ENCODE results near the gene ANKRD62. TPM values are rescaled to one million over a fixed set of nuclear protein-coding genes. Genes with fewer than 3 reads are reported as not detected.

The ANKRD62 gene
- total RNA-seq, 6 experiments from 2014 or later, result not detected

DNA sequence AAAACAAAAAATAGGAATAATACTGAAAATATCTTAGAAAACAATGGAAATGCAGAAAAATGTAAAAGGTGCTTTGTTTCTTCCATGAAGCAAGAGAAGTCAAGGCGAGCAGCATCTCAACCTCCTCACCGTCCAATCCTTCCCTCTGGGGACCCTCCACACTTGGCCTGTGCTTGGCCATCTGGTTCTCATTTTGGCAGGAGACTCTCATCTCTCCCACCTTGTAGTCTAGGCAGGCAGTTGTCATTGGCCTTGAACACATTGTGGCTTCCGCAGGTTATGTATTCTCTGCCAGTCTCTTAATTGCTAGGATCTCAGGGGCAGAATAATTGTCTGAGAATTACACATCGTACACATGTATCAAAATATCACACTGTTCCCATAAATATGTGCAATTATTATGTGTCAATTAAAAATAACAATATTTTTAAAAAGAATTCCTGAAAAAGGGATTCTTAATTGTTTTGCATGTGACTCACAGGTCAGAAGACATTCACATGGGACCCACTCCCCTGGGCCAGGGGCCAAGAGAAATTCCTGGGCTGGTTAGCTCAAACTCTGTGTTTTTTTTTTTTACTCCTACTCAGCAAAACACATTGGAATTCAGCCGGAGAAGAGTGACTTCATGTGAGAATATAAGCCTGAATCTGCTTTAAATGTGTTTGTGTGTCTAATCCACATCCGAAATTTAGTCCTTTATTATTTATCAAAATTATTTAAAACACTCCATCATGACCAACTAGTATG lies 14.0 kb upstream of the ANKRD62 start:
- Mint-ChIP-seq H3K4me1 (ENCODE audit: low read depth) (0 out of 2 replicates have a peak, but pooled peaks cover 4% of the 10 kb centered on the region), H3K27me3 (ENCODE audit: insufficient read depth) (peaks cover 2% of the 10 kb centered on the region), H3K4me3 (no peak overlapping the region), H3K36me3 (ENCODE audit: low read depth) (no peaks in the 10 kb centered on the region), H3K27ac (no peak overlapping the region), H3K9me3 (no peaks in the 10 kb centered on the region)
- TF ChIP-seq, protein P1, sequence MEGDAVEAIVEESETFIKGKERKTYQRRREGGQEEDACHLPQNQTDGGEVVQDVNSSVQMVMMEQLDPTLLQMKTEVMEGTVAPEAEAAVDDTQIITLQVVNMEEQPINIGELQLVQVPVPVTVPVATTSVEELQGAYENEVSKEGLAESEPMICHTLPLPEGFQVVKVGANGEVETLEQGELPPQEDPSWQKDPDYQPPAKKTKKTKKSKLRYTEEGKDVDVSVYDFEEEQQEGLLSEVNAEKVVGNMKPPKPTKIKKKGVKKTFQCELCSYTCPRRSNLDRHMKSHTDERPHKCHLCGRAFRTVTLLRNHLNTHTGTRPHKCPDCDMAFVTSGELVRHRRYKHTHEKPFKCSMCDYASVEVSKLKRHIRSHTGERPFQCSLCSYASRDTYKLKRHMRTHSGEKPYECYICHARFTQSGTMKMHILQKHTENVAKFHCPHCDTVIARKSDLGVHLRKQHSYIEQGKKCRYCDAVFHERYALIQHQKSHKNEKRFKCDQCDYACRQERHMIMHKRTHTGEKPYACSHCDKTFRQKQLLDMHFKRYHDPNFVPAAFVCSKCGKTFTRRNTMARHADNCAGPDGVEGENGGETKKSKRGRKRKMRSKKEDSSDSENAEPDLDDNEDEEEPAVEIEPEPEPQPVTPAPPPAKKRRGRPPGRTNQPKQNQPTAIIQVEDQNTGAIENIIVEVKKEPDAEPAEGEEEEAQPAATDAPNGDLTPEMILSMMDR (IDR thresholded peaks at IDR 0.05), result no peak
- DNase-seq, result no peak

DNA sequence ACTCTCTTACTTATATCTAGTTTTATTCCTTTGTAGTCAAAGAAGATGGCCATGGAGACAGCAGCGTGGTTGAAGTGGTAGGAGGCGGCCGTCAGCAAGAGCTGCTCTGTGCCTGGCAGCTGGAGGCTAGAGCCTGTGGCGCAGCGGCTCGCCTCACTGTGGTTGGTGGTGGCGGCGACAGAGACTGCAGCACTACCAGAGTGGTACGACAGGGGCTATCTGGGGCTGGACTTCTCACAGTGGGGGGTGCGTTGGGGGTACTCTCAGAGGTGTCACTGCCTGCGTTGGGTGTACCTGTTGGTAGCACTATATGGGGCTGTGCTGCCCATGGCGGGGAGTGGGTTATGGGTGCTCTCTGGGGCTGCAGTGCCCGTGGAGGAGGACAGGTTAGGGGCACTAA lies 8.5 kb upstream of the ANKRD62 start:
- no peak for DNase-seq
- Mint-ChIP-seq H3K4me1 (ENCODE audit: low read depth) (no peaks in the 10 kb centered on the region), H3K27me3 (ENCODE audit: insufficient read depth) (peaks cover 5% of the 10 kb centered on the region), H3K36me3 (ENCODE audit: low read depth) (no peaks in the 10 kb centered on the region), H3K9me3 (no peaks in the 10 kb centered on the region), H3K4me3 (no peak overlapping the region), H3K27ac (no peak overlapping the region)
- TF ChIP-seq, protein P1 (IDR thresholded peaks at IDR 0.05), result no peak

DNA sequence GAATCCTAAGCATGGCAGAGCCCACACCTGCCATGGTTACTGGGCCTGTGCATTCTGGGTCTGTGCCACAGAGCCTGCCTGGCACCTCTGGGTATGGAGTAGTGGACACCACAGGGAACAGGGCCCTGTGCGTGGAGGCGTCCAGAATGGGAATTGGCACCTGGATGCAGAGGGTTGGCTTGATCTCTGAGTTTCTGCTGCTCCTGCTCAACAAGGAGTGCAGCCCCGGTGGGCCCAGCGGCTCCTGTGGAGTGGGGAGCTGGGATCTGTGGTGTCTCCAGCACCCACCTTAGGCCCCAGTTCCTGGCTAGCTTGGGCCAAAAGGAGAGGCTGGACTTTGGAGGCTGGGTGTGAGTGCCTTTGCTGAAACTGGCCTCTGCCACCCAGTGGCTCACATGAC lies 7.9 kb upstream of the ANKRD62 start:
- Mint-ChIP-seq H3K27ac (no peak overlapping the region), H3K36me3 (ENCODE audit: low read depth) (no peaks in the 10 kb centered on the region), H3K4me1 (ENCODE audit: low read depth) (no peaks in the 10 kb centered on the region), H3K4me3 (no peak overlapping the region), H3K27me3 (ENCODE audit: insufficient read depth) (peaks cover 10% of the 10 kb centered on the region), H3K9me3 (no peaks in the 10 kb centered on the region)
- no peak for DNase-seq
- TF ChIP-seq, protein P1 (IDR thresholded peaks at IDR 0.05), result no peak

DNA sequence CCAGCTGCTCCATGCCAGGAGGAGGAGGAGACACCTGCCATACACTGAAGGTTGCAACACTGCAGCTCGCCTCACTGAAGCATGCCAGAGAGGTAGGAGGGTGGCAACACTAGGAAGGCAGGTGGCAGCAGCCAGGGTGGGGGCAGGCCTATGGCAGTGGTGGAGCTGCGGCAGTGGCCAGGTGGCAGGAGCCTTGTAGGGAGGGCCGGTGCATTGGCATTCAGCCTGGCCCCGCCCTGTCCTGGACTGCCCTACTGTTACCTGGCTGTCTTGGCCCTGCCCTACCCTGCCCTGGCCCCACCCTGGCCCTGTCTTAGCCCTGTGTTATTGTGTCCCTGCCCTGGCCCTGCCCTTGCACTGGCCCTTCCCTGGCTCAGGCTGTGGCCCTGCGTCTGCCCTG lies 7.4 kb upstream of the ANKRD62 start:
- no peaks in the 10 kb centered on the region for H3K9me3 Mint-ChIP-seq
- H3K27ac Mint-ChIP-seq, result no peak overlapping the region
- H3K27me3 Mint-ChIP-seq (ENCODE audit: insufficient read depth), result peaks cover 11% of the 10 kb centered on the region
- no peaks in the 10 kb centered on the region for H3K4me1 Mint-ChIP-seq (ENCODE audit: low read depth)
- DNase-seq, result no peak
- H3K36me3 Mint-ChIP-seq (ENCODE audit: low read depth), result no peaks in the 10 kb centered on the region
- TF ChIP-seq, protein P1 (IDR thresholded peaks at IDR 0.05), result no peak
- no peak overlapping the region for H3K4me3 Mint-ChIP-seq

DNA sequence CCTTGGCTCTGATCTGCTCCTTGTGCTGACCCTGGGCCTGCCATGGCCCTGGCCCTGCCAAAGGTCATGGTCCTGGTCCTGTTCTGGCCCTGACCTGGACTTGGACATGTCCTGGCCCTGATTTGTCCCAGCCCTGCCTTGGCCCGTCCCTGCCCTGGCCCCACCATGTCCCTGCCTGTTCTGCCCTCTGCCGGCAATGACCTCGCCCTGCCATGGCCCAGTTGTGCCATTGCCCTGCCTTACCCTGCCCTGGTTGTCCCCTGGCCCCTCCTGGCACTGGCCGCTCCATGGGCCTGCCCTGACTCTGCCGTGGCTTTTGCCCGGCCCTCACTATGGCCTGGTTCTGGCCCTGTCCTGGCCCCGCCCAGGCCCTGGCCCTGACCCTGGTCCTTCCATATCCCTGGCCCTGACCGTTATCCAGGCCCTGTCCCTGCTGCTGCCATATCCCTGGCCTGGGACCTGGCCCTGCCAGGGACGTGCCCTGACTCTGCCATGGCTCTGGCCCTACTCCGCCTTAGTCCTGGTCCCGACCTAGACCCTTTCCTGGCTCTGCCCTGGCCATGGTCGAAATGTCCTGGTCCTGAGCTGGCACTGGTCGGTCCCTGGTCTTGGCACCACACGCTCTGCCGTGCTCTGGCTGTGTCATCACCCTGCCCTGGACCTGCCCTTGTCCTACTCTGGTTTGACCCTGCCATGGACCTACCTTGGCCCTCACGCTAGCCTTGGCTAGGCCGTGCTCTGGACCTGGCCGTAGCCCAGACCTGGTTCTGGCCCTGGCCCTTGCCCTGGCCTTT lies 6.8 kb upstream of the ANKRD62 start:
- Mint-ChIP-seq H3K36me3 (ENCODE audit: low read depth) (no peaks in the 10 kb centered on the region), H3K27me3 (ENCODE audit: insufficient read depth) (peaks cover 13% of the 10 kb centered on the region), H3K27ac (no peak overlapping the region), H3K4me1 (ENCODE audit: low read depth) (no peaks in the 10 kb centered on the region), H3K9me3 (no peaks in the 10 kb centered on the region), H3K4me3 (no peak overlapping the region)
- DNase-seq, result no peak
- TF ChIP-seq, protein P1 (IDR thresholded peaks at IDR 0.05), result no peak

Measured in HFFc6 (cell line).